Activated naive CD8-positive, alpha-beta T cell treated with anti-CD3 and anti-CD28 coated beads, Interleukin-2, amount 10 ng/mL, durations not matched to agents 7 days and 5 days (primary cell): ENCODE data around the gene OBSL1. TPM values are rescaled to one million over a fixed set of nuclear protein-coding genes. Genes with fewer than 3 reads are reported as not detected.

Experiments
- ATAC-seq: fragments of 150-1000 bp; cut with Tn5 transposase; one replicate; pipeline ENCODE4 v1.10.0; 2021; ENCODE audit warnings: low read depth, moderate library complexity
- POLR2A ChIA-PET: fragments of 350-600 bp; sonication (Branson Sonifier 250); formaldehyde crosslinking; loops from one replicate; lab custom pipeline; 2021; ENCODE audit warnings: antibody characterized with exemption; lab: Charles Lee
- DNase-seq: peaks from one replicate; pipeline ENCODE4 v3.0.0; 2021
- H3K27ac Mint-ChIP-seq: one replicate; pipeline ENCODE4 v1.8.0; 2022; ENCODE audit warnings: mild to moderate bottlenecking, mixed read lengths
- H3K27me3 Mint-ChIP-seq: one replicate; pipeline ENCODE4 v1.8.0; 2022; ENCODE audit warnings: mild to moderate bottlenecking, moderate library complexity, mixed read lengths
- H3K36me3 Mint-ChIP-seq: one replicate; pipeline ENCODE4 v1.8.0; 2021; ENCODE audit warnings: mild to moderate bottlenecking, mixed read lengths
- H3K4me1 Mint-ChIP-seq: one replicate; pipeline ENCODE4 v1.8.0; 2021; ENCODE audit warnings: mixed read lengths
- H3K4me3 Mint-ChIP-seq: one replicate; pipeline ENCODE4 v1.8.0; 2022; ENCODE audit warnings: mild to moderate bottlenecking, moderate library complexity, mixed read lengths
- H3K9me3 Mint-ChIP-seq: one replicate; pipeline ENCODE4 v1.8.0; 2021; ENCODE audit warnings: mixed read lengths
- total RNA-seq, 2 experiments: library from RNA; stranded (reverse); gene quantifications; one replicate each; pipeline ENCODE4 v1.2.3, GENCODE V29; 2021

OBSL1 gene
- total RNA-seq, 2 experiments from 2014 or later = not detected

DNA sequence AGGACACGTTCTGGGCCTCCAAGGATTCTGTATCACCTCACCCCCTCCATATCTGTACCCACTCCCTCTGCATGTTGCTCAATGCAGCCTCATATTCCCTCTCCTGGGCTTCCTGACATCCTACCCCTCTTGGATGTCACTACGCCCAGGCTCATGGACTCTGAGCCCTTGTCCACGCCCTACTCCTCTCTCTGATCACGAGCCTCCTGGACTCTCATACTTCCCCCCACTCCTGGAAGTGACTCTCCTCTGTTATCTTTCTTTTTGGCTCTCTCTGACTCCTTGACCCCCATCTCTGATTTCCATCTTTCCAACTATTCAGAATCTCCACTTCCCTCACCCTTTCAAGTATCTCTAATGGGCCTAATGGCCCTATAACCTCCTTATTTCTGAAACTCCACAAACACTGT, 25.4 kb downstream of the OBSL1 start:
- no peaks in the 10 kb centered on the region for H3K36me3 Mint-ChIP-seq

DNA sequence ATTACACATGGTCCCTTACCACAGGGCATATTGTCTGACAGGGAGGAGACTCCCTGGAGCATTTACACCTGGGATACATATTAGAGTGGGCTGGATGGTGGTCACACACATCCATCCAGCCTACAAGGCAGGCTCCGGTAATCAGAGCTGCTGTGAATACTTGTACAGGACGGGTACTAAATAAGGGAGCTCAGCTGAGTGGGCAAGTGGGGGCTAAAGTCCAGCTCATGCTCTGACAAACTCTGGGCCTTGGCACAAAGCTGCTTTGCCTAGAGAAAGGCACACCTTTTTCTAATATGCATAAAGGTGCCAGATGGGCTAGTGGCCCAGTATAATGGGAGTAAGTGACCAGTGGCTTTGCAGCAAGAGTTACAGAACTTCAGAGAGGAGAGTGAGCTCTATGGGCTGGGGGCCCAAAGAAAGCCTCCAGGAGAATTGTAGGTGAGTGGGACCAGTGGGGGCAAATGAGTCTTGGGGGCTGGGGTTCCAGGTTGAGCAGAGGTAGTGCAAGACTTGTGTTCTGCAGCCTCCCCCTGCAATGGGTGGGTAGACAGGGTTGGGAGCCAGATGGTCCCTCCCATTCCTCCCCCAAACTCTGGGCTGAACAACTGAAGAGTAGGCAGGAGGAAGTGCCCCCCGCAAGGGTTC, 25.9 kb downstream of the OBSL1 start:
- Mint-ChIP-seq H3K9me3 (no peaks in the 10 kb centered on the region), H3K36me3 (no peaks in the 10 kb centered on the region), H3K27me3 (peaks cover 22% of the 10 kb centered on the region), H3K4me1 (peaks cover 15% of the 10 kb centered on the region), H3K27ac (no peak overlapping the region), H3K4me3 (no peak overlapping the region)
- POLR2A ChIA-PET = no interaction called here
- DNase-seq = no peak
- no peak for ATAC-seq

More for the DNA sequence above, 25.4 kb downstream of the OBSL1 start:
- no peaks in the 10 kb centered on the region for H3K9me3 Mint-ChIP-seq
- POLR2A ChIA-PET = no interaction called here
- H3K4me1 Mint-ChIP-seq = peaks cover 15% of the 10 kb centered on the region
- H3K27ac Mint-ChIP-seq = no peak overlapping the region
- H3K4me3 Mint-ChIP-seq = no peak overlapping the region
- ATAC-seq (no peak), DNase-seq (no peak)
- peaks cover 25% of the 10 kb centered on the region for H3K27me3 Mint-ChIP-seq

DNA sequence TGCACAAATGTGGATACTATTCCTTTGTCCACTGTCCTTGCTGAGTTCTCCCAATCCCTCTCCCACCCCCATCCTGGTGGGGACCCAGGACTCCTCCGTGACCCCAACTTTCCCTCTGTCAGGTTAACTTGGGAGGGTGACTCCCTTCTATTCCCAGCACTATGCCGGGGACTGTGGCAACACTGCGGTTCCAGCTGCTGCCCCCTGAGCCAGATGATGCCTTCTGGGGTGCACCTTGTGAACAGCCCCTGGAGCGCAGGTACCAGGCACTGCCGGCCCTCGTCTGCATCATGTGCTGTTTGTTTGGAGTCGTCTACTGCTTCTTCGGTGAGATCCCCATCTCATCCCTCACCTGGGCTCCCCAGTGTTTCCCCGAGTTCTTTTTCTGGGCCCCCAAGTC, 26.8 kb downstream of the OBSL1 start:
- H3K9me3 Mint-ChIP-seq = no peaks in the 10 kb centered on the region
- POLR2A ChIA-PET = interaction anchor here (1.2 to 2.1 kb wide), 3 partner anchors 8 to 53 kb away, joined by 3 to 7 read pairs (median 5); partner anchors contain the start of genes GMPPA and STK11IP
- DNase-seq (no peak), ATAC-seq (no peak)
- H3K36me3 Mint-ChIP-seq = no peaks in the 10 kb centered on the region
- no peak overlapping the region for H3K27ac Mint-ChIP-seq
- H3K4me1 Mint-ChIP-seq = peaks cover 15% of the 10 kb centered on the region
- peaks cover 19% of the 10 kb centered on the region for H3K27me3 Mint-ChIP-seq
- peak overlapping the region; percentile 77 for H3K4me3 Mint-ChIP-seq

DNA sequence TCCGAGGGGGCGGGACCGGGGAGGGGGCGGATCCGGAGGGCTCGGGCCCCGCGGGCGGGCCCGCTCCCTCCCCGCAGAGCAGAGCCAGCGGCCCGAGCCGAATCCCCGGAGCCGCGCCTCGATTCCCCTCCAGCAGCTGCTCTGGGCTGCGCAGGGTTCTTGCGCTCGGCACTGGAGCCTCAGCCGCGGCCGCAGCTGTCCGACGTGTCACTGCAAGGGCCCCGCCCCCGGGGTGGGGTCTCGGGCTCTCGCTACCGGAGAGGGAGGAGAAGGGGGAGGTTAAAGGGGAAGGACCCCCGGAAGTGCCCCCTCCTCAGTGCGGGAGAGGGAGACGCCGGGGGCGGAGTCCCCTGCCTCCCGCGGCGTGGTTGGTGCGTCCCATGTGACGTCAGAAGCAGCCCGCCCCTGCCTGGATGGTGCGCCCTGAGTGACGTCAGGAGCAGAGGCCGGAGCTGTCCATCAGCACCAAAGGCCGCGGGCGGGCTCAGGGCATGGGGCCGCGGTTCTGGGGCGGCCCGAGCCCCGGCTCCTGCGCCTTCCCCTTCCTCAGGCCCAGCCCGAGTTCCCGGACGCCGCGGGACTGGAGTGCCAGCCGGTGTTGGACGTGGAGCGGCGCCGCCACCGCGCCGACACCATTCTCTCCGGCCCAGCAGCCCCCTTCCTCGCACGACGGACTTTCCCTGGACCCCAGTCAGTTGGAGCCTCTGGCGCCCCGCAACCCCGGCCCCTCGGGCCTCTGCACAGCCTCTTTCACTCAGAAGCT, 27.6 kb downstream of the OBSL1 start, which contains the start of the genes CHPF and TMEM198:
Gene CHPF, minus strand, starts transcription at position 214 of the 763 bp plus-strand sequence. CDS start 271 bp downstream, outside the sequence.
Gene TMEM198, plus strand, starts transcription at position 433 of the 763 bp plus-strand sequence. CDS start 700 bp downstream, outside the sequence.
- H3K27ac Mint-ChIP-seq = peak within 1 kb of the TSS; percentile 81
- H3K4me1 Mint-ChIP-seq = peaks cover 15% of the 10 kb centered on the region
- H3K9me3 Mint-ChIP-seq = no peaks in the 10 kb centered on the region
- peak within 1 kb of the TSS; percentile 91 for H3K4me3 Mint-ChIP-seq
- peaks cover 19% of the 10 kb centered on the region for H3K27me3 Mint-ChIP-seq
- DNase-seq = peak; percentile 91
- POLR2A ChIA-PET = interaction anchor here (1.0 to 2.1 kb wide), 5 partner anchors 9 to 156 kb away, joined by 3 to 7 read pairs (median 5); partner anchors contain the start of genes DNPEP, GMPPA and STK11IP
- no peaks in the 10 kb centered on the region for H3K36me3 Mint-ChIP-seq
- ATAC-seq = peak; percentile 73

DNA sequence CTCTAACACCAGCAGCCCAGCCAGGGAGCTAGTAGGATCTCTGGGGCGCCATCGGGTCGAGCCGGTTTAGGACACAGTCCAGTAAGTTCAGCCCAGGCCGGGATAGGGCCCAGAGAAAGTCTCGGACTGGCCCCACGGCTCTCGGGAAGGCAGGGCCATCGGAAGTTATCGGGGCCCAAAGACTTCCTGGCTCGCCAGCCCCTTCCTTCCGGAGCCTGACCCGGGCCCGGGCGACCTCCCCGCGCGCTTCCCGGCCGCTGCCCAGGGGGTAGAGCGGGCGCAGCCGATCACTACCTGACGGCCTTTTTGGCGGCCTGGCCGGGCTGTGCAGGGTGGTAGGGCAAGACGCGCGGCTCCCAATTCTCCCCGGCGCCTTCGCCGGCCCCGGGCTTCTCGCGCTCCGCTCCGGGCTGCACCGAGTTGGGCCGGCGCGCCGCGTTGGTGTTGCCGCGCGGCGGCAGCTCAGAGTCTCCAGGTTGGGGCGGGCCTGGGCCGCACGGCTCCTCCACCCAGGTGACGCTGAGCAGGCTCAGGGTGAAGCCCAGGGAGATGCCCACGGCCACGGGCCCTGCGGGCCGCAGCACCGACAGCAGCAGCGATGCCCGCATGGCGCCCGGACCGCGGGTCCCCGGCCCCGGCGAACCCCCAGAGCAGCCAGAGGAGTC, 28.3 kb downstream of the OBSL1 start:
- Mint-ChIP-seq H3K4me1 (peaks cover 15% of the 10 kb centered on the region), H3K4me3 (peak overlapping the region; percentile 91), H3K27me3 (peaks cover 19% of the 10 kb centered on the region), H3K36me3 (no peaks in the 10 kb centered on the region), H3K27ac (peak overlapping the region; percentile 63), H3K9me3 (no peaks in the 10 kb centered on the region)
- no peak for DNase-seq
- peak; percentile 54 for ATAC-seq
- POLR2A ChIA-PET = interaction anchor here (1.0 to 2.1 kb wide), 4 partner anchors 10 to 155 kb away, joined by 3 to 7 read pairs (median 5); partner anchors contain the start of genes DNPEP and STK11IP

DNA sequence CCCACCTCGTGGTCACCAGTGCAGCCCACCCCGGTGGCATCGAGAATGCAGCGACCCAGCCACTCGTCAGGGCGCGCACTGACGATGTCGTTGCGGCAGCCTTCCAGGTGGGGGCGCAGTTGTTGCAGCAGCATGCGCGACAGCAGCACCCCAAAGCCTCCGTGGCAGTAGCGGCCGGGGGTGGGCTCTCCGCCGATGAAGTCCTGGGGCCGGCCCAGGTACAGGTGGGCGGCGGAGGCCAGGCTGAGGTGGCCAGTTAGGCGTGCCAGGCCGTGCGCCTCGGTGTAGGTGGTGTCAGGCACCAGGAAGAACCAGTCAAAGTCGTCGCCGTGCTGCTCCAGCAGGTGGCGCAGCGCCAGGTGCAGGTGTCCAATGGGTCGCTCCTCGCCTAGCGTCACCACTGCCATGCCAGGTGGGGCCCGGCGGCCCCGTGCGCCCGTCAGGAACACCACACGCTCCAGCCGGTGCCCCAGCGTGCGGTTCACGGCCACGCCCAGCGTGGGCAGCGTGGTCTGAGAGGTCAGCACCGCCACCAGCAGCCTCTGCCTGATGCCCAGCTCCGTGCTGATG, 29.6 kb downstream of the OBSL1 start:
- POLR2A ChIA-PET = interaction anchor here (0.8 to 1.0 kb wide), 2 partner anchors 14 to 56 kb away, joined by 3 read pairs; partner anchors contain the start of gene STK11IP
- DNase-seq (peak; percentile 95), ATAC-seq (peak; percentile 51)
- Mint-ChIP-seq H3K36me3 (no peaks in the 10 kb centered on the region), H3K9me3 (no peaks in the 10 kb centered on the region), H3K27ac (no peak overlapping the region), H3K4me3 (peak overlapping the region; percentile 91), H3K4me1 (peaks cover 15% of the 10 kb centered on the region), H3K27me3 (peaks cover 19% of the 10 kb centered on the region)

DNA sequence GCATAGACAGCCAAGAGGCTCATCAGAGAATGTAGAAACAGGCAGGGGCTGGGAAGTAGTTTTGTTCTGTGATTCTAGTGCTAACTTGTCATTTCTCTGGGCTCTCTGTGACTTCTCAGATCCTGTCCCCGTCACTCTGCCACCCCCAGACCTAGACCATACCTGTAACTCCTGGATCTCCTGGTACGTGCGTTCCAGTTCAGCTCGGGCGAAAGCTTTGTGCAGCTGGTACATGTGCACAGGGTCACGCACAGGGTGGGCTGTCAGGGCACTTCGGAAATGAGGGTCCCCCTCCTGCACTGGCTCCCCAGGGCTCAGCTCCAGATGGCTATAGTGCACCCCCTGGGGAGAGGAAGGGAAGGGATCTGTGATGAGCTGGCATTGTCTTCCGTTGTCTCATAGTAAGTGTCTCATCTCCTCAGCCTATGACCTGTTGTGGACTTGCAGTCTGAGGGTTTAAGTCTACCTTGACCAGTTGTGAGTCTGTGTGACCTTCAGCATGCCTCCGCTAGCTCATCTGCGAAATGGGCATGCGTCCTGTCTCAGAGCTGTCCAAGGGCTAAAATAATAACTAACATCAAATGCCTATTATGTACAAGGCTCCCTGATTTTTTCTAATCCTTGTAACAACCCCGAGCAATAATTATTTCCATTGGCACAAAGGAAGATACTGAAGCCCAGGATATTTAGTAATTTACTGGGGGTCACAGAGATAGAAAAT, 30.4 kb downstream of the OBSL1 start:
- Mint-ChIP-seq H3K4me1 (peaks cover 15% of the 10 kb centered on the region), H3K27me3 (peaks cover 13% of the 10 kb centered on the region), H3K4me3 (peak overlapping the region; percentile 91), H3K36me3 (no peaks in the 10 kb centered on the region), H3K9me3 (no peaks in the 10 kb centered on the region), H3K27ac (no peak overlapping the region)
- ATAC-seq (no peak), DNase-seq (no peak)
- POLR2A ChIA-PET = interaction anchor here (0.8 kb wide), 1 partner anchor 14 kb away, joined by 3 read pairs; no protein-coding TSS in a partner anchor

DNA sequence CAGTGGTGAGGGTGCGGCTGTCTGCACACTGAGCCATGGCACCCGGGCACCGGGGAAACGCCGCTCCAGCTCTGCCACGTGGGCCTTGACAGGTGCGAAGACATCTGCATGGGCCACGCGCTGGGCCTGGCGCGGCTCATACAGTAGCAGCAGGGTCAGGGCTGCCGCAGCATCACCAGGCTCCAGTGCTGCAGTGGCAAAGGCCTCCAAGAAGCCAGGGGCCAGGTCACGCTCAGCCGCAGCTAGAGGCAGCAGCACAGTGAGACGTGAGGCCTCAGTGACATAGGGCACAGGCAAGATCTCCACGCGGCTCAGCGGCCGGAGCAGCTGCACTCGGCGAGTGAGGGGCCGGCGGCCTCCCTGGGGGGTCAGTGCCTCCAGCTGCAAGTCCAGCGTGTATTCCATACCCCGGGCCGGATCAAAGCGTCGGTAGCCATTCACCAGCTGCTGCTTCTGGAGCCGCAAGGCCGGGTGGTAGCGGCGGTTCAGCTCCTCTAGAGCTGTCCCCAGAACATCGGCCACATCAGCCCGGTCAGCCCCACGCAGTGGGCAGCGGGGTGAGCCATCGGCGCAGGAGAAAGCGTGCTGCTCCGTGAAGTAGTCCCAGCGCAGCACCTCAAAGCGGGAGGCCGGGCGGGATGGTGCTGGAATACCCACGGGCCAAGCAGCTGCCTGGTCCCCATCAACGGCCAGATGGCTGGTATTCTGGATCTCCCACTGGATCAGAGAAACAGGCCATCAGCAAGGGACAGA, 31.2 kb downstream of the OBSL1 start:
- no peaks in the 10 kb centered on the region for H3K36me3 Mint-ChIP-seq
- POLR2A ChIA-PET = no interaction called here

DNA sequence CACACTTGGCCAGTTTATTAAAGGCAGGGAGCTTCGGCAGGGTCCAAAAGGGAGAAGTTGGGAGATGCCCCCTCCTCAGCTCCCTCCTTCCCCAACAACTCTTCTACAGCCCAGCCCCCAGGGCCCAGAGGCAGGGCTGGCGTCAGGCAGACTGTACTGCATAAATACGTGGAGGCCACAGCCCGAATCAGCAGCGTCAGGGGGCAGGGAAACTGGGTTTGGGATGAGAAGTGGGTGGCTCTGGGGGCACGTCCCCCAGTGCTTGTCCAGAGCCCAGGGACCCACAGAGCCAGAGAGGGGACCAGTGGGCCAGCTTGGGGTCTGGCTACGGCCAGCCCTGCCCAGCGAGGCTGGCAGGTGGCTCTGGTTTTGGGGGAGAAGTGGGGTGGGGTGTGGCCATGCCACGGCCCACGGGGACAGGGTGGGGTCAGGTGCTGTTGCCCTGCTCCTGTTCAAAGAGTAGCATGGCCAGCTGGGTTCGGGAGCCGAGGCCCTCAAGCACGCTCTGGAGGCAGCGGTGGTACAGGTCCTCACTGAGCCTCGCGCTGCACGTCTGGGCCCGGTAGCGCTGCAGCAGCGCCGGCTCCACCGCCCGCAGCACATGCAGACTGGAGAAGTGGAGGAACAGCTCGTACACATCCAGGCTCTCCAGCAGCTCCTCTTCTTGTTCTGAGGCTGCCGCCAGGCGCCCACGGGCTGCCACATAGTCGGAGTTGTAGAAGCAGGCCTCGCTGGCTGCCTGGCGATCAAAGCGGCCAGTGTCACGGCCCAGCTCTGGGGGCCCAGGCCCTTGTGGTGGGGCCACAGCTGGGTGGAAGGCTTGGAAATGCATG, 32.2 kb downstream of the OBSL1 start:
- DNase-seq (no peak), ATAC-seq (no peak)
- Mint-ChIP-seq H3K27ac (no peak overlapping the region), H3K36me3 (no peaks in the 10 kb centered on the region), H3K4me1 (peaks cover 8% of the 10 kb centered on the region), H3K4me3 (no peak overlapping the region), H3K27me3 (peaks cover 1% of the 10 kb centered on the region), H3K9me3 (no peaks in the 10 kb centered on the region)
- POLR2A ChIA-PET = no interaction called here

More for the DNA sequence above, 31.2 kb downstream of the OBSL1 start:
- DNase-seq = no peak
- ATAC-seq = no peak
- Mint-ChIP-seq H3K27ac (no peak overlapping the region), H3K4me1 (peaks cover 15% of the 10 kb centered on the region), H3K9me3 (no peaks in the 10 kb centered on the region), H3K4me3 (no peak overlapping the region), H3K27me3 (peaks cover 9% of the 10 kb centered on the region)

DNA sequence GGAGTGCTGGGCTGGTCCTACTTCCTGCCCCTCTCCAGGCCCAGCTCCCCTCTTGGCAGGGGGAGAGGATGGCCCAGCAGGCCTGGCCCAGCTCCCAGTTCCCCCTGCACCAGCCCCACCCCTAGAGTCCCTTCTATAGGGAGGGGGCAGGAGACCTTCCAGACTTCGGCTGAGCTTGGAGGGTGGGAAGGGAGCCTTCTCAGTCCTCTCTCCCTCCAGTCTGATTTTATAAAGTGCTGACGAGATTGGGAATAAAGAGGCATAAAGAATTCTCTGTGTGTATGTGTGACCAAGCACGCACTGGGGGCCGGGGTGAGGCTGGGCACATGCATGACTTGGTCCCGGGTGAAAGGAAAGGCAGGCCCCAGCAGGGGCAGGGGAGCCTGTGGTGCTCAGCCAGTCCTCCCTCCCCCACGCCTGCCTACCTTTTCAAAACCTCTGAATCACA, 32.8 kb downstream of the OBSL1 start:
- H3K4me1 Mint-ChIP-seq = peaks cover 8% of the 10 kb centered on the region
- H3K4me3 Mint-ChIP-seq = no peak overlapping the region
- no peaks in the 10 kb centered on the region for H3K36me3 Mint-ChIP-seq
- no peaks in the 10 kb centered on the region for H3K9me3 Mint-ChIP-seq
- ATAC-seq = no peak
- no peak overlapping the region for H3K27ac Mint-ChIP-seq
- POLR2A ChIA-PET = no interaction called here
- no peak for DNase-seq
- no peaks in the 10 kb centered on the region for H3K27me3 Mint-ChIP-seq
